Calu3 (cell line): Measurements from ENCODE around the gene P2RY14. TPM values are rescaled to one million over a fixed set of nuclear protein-coding genes. Genes with fewer than 3 reads are reported as not detected.

Source experiments
- BruUV-seq: library from RNA; stranded (reverse); fragments of 400-500 nt; replicated peaks from 2 replicates; lab custom pipeline; 2021; lab: Mats Ljungman, UMichigan
- CTCF ChIA-PET: fragments of 300-600 bp; sonication (Branson Sonifier 250); formaldehyde crosslinking; loops from one replicate; lab custom pipeline; 2022; ENCODE audit warnings: antibody characterized with exemption; lab: Charles Lee
- DNase-seq: peaks from one replicate; pipeline ENCODE4 v3.0.0; 2022
- H3K27ac Mint-ChIP-seq: one replicate; pipeline ENCODE4 v1.8.0; 2022; ENCODE audit warnings: mixed read lengths; ENCODE audit not compliant: unreplicated experiment
- H3K27me3 Mint-ChIP-seq: one replicate; pipeline ENCODE4 v1.8.0; 2022; ENCODE audit warnings: mixed read lengths; ENCODE audit not compliant: unreplicated experiment
- H3K36me3 Mint-ChIP-seq: one replicate; pipeline ENCODE4 v1.8.0; 2022; ENCODE audit warnings: mild to moderate bottlenecking, moderate library complexity, mixed read lengths; ENCODE audit not compliant: insufficient read depth, unreplicated experiment
- H3K4me1 Mint-ChIP-seq: one replicate; pipeline ENCODE4 v1.8.0; 2022; ENCODE audit warnings: mild to moderate bottlenecking, low read depth, mixed read lengths; ENCODE audit not compliant: unreplicated experiment
- H3K4me3 Mint-ChIP-seq: one replicate; pipeline ENCODE4 v1.8.0; 2022; ENCODE audit warnings: mild to moderate bottlenecking, low read depth, moderate library complexity, mixed read lengths; ENCODE audit not compliant: unreplicated experiment
- H3K9me3 Mint-ChIP-seq: one replicate; pipeline ENCODE4 v1.8.0; 2022; ENCODE audit warnings: low read depth, mixed read lengths; ENCODE audit not compliant: unreplicated experiment
- CTCF ChIP-seq: fragments of 200-600 bp; IDR thresholded peaks from one replicate; pipeline ENCODE4 v1.8.0; 2022; ENCODE audit warnings: antibody characterized with exemption; ENCODE audit not compliant: unreplicated experiment
- intact Hi-C: fragments of 100-400 bp; cut with micrococcal nuclease; formaldehyde crosslinking; loops from one replicate; pipeline ENCODE4 v1.10.0; 2022; ENCODE audit not compliant: unreplicated experiment
- total RNA-seq: library from RNA; stranded (reverse); gene quantifications from 2 replicates; pipeline ENCODE4 v1.2.3, GENCODE V29; 2022

P2RY14 gene
- total RNA-seq, 1 experiment from 2014 or later, result not detected

- Mint-ChIP-seq H3K9me3 (peaks cover 6% of the 10 kb centered on the region), H3K27me3 (no peaks in the 10 kb centered on the region), H3K4me1 (peaks cover 31% of the 10 kb centered on the region), H3K27ac (no peak overlapping the region), H3K4me3 (no peak overlapping the region), H3K36me3 (no peaks in the 10 kb centered on the region)
- CTCF ChIA-PET, result no interaction called here
- DNase-seq, result no peak
- BruUV-seq, result no TSS peak
- TF ChIP-seq CTCF, result no peak
- intact Hi-C loops, result no loop called here
These were observed 41.8 kb upstream of the P2RY14 start for GRCh38 chr3:151320131-151320530.

GRCh38 chr3:151319628-151320027 is 41.3 kb upstream of the P2RY14 start:
- no TSS peak for BruUV-seq
- H3K4me1 Mint-ChIP-seq, result peaks cover 36% of the 10 kb centered on the region
- DNase-seq, result no peak
- no peak overlapping the region for H3K4me3 Mint-ChIP-seq
- peaks cover 6% of the 10 kb centered on the region for H3K9me3 Mint-ChIP-seq
- intact Hi-C loops, result no loop called here
- no peaks in the 10 kb centered on the region for H3K36me3 Mint-ChIP-seq
- no peak for TF ChIP-seq CTCF
- CTCF ChIA-PET, result no interaction called here
- no peak overlapping the region for H3K27ac Mint-ChIP-seq
- H3K27me3 Mint-ChIP-seq, result no peaks in the 10 kb centered on the region

GRCh38 chr3:151318991-151319390 is 40.6 kb upstream of the P2RY14 start:
- TF ChIP-seq CTCF, result no peak
- no peaks in the 10 kb centered on the region for H3K27me3 Mint-ChIP-seq
- H3K36me3 Mint-ChIP-seq, result no peaks in the 10 kb centered on the region
- H3K9me3 Mint-ChIP-seq, result peaks cover 6% of the 10 kb centered on the region
- no peak overlapping the region for H3K27ac Mint-ChIP-seq
- no peak overlapping the region for H3K4me3 Mint-ChIP-seq
- CTCF ChIA-PET, result no interaction called here
- DNase-seq, result no peak
- intact Hi-C loops, result no loop called here
- H3K4me1 Mint-ChIP-seq, result peaks cover 37% of the 10 kb centered on the region
- no TSS peak for BruUV-seq

- H3K4me3 Mint-ChIP-seq, result no peak overlapping the region
- CTCF ChIA-PET, result no interaction called here
- H3K9me3 Mint-ChIP-seq, result peaks cover 6% of the 10 kb centered on the region
- no peak for DNase-seq
- peaks cover 37% of the 10 kb centered on the region for H3K4me1 Mint-ChIP-seq
- no peak overlapping the region for H3K27ac Mint-ChIP-seq
- BruUV-seq, result no TSS peak
- no peaks in the 10 kb centered on the region for H3K36me3 Mint-ChIP-seq
- intact Hi-C loops, result no loop called here
- H3K27me3 Mint-ChIP-seq, result no peaks in the 10 kb centered on the region
- no peak for TF ChIP-seq CTCF
These were observed 40.0 kb upstream of the P2RY14 start for GRCh38 chr3:151318313-151318712.
